Esophagus muscularis mucosa (tissue), 4 donors: ENCODE measurements around the gene RCN1.

Source experiments
- EP300 ChIP-seq: sonication (generic); formaldehyde crosslinking; IDR thresholded peaks from one replicate; pipeline ENCODE4 v1.6.1; 2017; ENCODE audit warnings: antibody characterized with exemption
- POLR2A ChIP-seq: fragments of 450-650 bp; IDR thresholded peaks from one replicate; pipeline ENCODE4 v1.6.1; 2017; ENCODE audit warnings: antibody characterized with exemption, moderate library complexity, mild to moderate bottlenecking, low read depth
- POLR2AphosphoS5 ChIP-seq, 2 donors: sonication (generic); formaldehyde crosslinking; IDR thresholded peaks; one replicate each; pipeline ENCODE4 v1.6.1; 2017; ENCODE audit warnings: antibody characterized with exemption in 2 of 2
- TF ChIP-seq, protein P1 (sequence below), 3 experiments: fragments of 200-600 bp in 2 of 3; fragments of 450-650 bp in 1 of 3; sonication (generic) in 2 of 3; IDR thresholded peaks; one replicate each; pipeline ENCODE4 v1.5.1; 2017 to 2019; ENCODE audit warnings: antibody characterized with exemption in 3 of 3, mild to moderate bottlenecking in 2 of 3, moderate library complexity in 1 of 3

GRCh38 chr11:32062540-32062939 lies 28.3 kb upstream of the RCN1 start:
- TF ChIP-seq, protein P1, sequence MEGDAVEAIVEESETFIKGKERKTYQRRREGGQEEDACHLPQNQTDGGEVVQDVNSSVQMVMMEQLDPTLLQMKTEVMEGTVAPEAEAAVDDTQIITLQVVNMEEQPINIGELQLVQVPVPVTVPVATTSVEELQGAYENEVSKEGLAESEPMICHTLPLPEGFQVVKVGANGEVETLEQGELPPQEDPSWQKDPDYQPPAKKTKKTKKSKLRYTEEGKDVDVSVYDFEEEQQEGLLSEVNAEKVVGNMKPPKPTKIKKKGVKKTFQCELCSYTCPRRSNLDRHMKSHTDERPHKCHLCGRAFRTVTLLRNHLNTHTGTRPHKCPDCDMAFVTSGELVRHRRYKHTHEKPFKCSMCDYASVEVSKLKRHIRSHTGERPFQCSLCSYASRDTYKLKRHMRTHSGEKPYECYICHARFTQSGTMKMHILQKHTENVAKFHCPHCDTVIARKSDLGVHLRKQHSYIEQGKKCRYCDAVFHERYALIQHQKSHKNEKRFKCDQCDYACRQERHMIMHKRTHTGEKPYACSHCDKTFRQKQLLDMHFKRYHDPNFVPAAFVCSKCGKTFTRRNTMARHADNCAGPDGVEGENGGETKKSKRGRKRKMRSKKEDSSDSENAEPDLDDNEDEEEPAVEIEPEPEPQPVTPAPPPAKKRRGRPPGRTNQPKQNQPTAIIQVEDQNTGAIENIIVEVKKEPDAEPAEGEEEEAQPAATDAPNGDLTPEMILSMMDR (IDR thresholded peaks at IDR 0.05) = no peak
- TF ChIP-seq POLR2AphosphoS5 (IDR thresholded peaks at IDR 0.05) = no peak
- TF ChIP-seq POLR2A = no peak
- no peak for TF ChIP-seq EP300
